NCI-H2107 treated with DMSO at 0.1 percent for 48 hours (cell line): ENCODE data around the gene CHST13.

Experiments used
- DNase-seq: peaks from one replicate; lab custom pipeline; 2025; ENCODE audit not compliant: unreplicated experiment; lab: John Stamatoyannopoulos, UW

Gene CHST13

GRCh38 chr3:126507886-126508285 lies 16.1 kb upstream of the CHST13 start:
- no peak for DNase-seq

DNA sequence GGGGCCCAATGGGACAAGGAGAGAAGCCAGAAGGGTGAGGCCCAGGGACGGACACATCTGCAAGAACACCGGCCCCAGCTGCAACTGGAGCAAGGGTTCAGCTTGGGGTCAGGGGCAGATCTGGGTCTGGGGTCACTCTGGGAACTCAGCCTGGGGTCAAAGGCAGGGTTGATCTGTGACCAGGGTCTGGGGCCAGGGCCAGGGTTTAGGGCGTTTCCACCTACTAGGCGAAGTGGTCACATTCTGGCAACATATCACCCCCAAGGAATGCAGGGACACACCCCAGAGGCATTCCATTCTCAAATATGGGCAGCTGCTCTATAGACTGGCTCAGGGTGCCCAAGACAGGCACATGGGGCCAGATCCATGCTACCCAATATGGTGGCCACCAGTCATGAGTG lies 15.4 kb upstream of the CHST13 start:
- no peak for DNase-seq

- DNase-seq: no peak
These were observed 14.2 kb upstream of the CHST13 start for GRCh38 chr3:126509597-126510307.

- DNase-seq: no peak
These were observed 13.5 kb upstream of the CHST13 start for GRCh38 chr3:126510308-126510910.

- DNase-seq: peak; percentile 44
These were observed 12.7 kb upstream of the CHST13 start for GRCh38 chr3:126511291-126511690.

DNA sequence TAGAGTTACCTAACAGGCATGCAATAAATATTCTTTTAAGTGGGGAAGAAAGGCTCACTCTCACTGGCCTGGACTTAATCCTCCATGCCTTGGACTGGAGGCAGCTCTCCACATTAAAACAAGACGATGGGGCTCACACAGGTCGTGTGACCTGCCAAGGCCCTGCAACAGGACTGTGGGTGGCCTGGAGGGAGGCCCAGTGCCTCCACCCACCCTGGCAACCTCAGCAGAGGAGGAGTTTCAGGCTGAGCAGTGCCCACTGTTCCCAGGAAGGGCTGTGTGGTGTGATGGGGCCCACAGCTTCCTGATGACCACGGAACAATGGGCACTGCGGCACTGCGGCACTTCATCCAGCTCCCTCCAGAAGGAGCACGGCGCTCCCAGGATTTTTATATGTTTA lies 11.9 kb upstream of the CHST13 start:
- DNase-seq: no peak

DNA sequence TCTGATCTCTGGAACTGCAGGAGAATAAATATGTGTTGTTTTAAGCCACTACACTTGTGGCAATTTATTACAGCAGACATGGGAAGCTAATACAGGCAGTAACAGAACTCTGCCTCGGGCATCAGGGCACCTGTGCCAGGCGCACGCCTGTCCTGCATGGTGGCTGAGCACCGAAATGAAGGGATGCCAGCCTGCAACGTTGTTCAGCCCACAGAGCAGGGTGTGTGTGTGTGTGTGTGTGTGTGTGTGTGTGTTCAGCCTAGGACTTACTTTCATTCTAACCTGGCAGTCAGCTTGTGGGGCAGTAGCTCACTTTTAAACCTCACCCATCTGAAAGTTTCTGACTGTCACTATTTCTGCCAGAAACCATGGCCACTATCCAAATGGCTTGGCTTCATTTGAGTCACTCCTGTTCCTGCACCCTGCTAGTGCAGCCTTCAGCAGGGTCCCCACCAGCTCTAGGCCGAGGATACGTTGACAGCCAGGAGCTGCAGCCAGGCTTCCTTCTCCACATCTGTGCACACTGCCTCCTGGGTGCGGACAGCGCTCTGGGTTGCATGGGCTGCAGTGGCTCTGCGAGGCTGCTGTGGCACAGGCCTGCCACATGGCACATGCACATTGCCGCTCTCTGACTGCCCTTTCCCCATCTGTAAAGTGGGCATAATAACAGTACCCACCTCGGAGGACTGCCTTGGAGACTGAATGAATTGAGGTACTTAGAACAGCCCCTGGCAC lies 10.9 kb upstream of the CHST13 start:
- DNase-seq: no peak

DNA sequence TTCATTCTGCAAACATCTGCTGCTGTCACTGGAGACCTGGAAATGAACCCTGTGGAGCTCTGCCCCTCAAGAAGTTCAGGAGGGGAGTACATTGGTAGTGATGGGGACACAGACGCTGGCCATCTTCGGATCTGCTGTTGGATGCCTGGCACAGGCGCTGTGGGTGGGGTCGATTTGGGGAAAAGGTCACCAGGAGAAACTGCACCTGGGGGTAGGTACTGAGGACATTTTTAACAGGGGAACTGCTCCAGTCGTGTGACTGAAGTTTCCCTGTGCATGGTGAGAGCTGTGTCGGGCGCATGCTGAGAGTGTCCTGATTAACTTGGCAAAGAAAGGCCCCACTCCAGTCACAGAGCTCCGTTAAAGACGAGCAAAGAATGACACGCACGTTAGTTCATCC lies 9.8 kb upstream of the CHST13 start:
- DNase-seq: no peak

- peak; percentile 28 for DNase-seq
These were observed 8.8 kb upstream of the CHST13 start for GRCh38 chr3:126515066-126515706.

- no peak for DNase-seq
These were observed 7.6 kb upstream of the CHST13 start for GRCh38 chr3:126516152-126516935.

DNA sequence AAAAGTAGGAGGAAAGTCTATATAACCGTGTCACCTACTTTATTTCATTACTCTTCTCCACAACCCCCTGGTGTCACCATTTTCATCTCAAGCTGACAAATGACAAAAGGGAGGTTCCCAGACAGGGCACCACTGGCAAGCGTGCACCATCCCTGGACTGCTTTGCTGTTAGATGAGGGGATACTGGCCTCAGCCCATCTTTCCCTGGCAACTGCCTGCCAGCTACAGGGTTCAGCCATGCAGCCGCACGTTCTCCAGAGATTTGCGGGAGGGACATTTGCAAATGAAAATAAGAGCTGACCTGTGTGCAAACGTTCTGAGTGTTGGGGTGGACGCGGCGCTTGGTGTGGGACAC lies 7.0 kb upstream of the CHST13 start:
- DNase-seq: no peak

DNA sequence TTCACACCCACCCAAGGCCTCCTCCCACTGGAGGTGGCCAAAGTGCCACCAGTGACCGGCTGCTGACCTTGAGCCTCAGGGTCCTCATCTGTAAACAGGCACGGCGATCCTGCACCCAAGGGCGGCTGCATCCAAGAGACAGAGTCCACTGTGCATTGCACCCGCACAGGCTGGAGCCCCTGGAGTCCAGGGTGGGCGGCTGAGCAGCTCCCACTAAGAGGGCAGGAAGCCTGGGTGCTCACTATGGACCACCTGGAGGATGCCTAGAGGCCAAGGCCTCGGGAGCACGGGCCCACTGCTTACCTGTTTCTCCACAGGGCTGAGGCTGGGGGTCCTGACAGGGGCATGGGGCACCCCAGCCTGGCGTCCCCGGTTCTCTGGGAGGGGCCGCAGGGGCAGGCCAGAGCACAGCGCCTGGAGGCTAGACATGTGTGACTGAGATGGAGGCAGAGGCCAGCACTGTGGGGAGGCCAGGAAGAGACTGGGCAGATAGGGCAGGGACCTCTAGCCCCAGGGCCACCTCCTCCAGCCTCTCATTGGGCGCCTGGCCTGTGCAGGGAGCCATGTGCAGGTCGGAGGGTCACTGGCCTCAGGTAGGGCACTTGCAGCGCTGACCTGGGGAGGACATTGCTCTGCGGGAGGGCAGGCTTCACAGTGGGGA lies 6.5 kb upstream of the CHST13 start, which contains the start of gene UROC1:
Gene UROC1, minus strand, starts transcription at position 483 of the 661 bp plus-strand sequence. Its CDS starts 54 bp downstream, at position 429.
- DNase-seq: no peak

DNA sequence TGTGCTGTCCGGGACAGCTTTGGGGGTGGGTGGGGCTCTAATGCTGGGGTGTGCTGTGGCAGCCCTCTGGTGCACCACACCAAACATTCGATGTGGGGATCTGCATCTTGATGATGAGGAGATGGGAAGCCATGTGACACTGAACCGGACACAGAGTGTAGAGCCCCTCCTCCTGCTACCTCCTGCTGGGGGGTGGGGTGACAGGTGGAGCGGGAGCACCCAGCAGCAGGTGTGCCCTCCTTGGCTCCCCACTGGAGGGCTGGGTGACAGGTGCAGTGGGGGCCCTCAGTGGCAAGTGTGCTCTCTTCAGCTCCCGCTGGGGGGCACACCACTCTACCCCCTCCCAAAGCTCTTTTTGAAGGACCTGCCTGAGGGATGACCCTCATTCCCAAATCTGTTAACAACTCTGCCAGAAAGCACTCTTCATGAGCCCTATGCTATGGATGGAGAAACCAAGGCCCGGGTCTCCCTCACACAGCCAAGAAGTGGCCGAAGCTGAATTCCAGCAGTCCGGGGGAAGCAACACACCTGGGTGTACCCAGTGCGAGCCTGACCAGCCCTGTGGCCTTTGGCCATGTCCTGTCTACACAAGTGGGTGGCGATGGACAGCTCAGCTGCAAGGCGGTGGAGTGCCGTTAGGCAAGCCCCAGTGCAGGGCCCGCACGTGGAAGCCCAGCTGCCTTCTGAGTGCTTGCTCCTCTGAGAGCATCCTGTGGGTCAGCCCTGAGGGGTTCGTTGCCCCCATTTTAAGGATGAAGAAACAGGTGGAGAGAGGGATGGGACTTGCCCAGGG lies 5.8 kb upstream of the CHST13 start:
- DNase-seq: no peak

DNA sequence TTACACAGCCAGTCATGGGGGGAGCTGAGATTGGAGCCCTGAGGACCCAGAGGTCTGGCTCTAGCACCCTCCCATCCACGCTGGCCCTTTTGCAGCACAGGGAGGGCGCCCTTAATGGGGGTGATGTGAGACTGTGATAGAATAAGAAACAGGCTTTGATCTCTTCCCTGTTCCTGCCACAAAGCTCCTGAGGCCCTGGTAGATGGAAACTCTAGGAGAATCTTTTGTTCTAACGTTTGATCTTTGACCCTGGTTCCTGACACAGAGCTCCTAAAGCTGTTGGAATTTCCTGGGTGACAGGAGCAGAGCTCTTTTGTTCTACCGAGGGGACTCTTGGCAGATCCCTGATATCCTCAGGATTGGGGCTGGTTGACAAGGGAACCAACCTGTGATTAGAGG lies 5.2 kb upstream of the CHST13 start:
- DNase-seq: no peak

GRCh38 chr3:126519506-126520455 lies 4.2 kb upstream of the CHST13 start:
- no peak for DNase-seq

DNA sequence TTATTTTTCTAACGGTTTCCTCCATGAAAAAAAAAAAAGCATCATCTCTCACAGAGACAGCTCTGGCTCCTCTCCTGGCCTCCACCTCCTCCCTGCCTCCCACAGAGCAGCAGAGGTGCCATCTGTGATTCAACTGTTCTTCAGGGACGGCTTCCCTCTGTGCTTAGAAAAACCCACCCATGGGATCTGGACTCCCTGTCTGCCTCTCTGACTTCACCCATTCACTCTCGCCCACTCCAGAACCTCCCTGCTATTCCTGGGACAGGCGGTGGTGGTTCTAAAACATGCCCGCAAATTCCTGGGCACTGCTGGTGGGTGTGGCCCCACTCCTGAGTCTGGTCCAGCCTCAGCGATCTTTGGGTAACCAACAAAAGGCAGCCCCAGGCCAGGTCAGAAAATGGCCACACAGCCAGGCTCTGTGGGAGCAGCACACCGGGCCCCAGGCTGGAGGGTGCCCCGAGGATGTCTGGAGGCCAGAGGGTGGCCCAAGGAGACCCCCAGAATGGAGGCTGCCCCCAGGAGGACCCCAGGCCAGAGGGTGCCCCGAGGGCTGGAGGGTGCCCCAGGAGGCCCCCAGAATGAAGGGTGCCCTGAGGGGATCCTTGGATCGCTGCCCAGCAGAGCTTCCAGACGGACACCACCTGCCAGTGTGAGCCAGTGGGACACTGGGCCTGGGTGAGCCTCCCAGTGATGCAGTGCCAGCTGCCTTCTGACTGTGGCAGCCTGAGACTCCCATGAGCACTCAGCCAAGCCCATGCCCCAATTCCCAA lies 2.6 kb upstream of the CHST13 start:
- DNase-seq: no peak

- DNase-seq: no peak
These were observed 1.6 kb upstream of the CHST13 start for GRCh38 chr3:126522363-126522788.
